ENCODE results near the gene MRPL54.

MRPL54 gene

DNA sequence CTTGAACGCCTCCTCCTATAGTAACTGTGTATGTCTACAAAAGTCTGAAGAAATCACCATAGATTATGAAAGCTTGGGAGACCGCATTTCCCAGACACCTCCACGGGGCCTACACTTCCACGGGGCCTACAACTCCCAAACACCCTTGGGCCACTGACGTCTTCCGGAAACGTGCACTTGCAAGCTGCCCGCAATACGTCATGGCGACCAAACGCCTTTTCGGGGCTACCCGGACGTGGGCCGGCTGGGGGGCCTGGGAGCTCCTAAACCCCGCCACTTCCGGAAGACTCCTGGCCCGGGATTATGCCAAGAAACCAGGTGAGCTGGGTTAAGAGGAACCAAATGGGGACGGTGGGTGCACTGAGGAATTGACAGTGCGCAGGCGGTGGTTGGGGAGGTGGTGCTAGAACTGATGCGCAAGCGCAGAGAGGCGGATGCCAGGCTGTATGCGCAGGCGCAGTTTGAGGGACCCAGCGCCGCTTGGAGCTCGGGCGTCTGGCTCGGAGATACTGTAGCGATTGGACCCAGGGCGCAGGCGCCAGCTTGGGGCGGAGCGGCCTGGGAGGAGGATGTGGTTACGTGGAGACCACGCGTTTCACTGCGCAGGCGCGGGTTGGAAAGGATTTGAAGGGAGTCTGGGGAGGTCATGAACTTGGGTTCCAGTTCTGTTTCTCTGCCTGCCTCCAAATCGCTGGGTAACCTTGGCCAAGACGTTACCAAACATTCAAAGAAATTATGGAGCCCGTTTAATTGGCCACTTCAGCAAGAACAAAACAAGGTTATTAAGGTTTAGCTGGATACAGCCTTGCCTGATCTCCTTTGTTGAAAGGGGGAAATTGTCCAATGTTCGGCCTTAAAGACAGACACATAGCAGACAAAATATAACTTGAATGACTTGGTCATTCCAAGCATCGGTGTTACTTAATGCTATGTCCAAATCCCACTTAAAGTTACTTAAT, at the start of gene MRPL54:
MRPL54 (plus strand) TSS at position 182 of the 959 bp plus-strand sequence; CDS start at position 201, 19 bp downstream.
- Mint-ChIP-seq H3K9me3 (no peaks in the 10 kb centered on the region), H3K36me3 (ENCODE audit: insufficient read depth) (peaks cover 49% of the 10 kb centered on the region), H3K4me1 (peaks cover 34% of the 10 kb centered on the region), H3K4me3 (peak within 1 kb of the TSS; percentile 99), H3K27me3 (no peaks in the 10 kb centered on the region), H3K27ac (ENCODE audit: low read depth) (peak within 1 kb of the TSS; percentile 100)
- DNase-seq (ENCODE audit: low spot score in 2 of 2) (peak; percentile 99 to 100), ATAC-seq (replicated peaks; ENCODE audit: extremely low read depth, poor library complexity, severe bottlenecking) (peak; percentile 87)

DNA sequence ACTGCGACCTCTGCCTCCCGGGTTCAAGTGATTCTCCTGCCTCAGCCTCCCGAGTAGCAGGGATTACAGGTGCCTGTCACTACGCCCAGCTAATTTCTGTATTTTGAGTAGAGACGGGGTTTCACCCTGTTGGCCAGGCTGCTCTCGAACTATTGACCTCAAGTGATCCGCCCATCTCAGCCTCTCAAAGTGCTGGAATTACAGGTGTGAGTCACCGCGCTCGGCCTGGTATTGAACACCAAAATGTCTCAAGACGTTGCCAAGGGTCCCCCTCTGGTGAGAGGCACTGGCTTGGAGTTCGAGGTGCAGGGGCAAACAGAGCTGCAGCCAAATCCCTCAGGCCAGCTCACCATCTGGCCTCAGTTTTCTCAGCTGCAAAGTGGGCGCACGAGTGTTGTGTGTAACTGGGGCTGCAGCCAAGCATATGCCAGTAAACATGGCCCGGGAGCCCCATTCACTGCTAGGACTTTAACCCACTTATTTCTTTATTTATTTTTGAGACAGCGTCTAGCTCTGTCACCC, 46.3 kb upstream of the MRPL54 start:
- Mint-ChIP-seq H3K36me3 (ENCODE audit: insufficient read depth) (no peaks in the 10 kb centered on the region), H3K4me1 (peaks cover 5% of the 10 kb centered on the region), H3K4me3 (no peak overlapping the region), H3K9me3 (no peaks in the 10 kb centered on the region), H3K27me3 (peaks cover 11% of the 10 kb centered on the region), H3K27ac (ENCODE audit: low read depth) (no peak overlapping the region)
- no peak for DNase-seq (ENCODE audit: low spot score in 2 of 2)
- no peak for ATAC-seq (replicated peaks; ENCODE audit: extremely low read depth, poor library complexity, severe bottlenecking)

DNA sequence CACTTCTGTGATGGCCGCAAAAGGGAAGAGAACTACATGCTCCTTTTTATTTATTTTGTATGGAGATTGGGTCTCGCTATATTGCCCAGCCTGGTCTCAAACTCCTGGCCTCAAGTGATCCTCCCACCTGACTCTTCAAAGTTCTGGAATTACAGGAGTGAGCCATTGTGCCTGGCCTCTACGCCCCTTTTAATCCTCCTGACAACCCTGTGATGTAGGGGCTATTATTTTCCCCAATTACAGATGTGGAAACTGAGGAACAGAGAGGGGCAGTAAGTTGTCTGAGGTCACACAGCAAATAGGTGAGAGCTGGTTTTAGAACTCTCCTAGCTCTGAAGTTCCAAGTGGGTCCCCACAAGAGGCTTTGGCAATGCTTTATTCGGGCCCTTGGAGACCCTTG, 42.6 kb upstream of the MRPL54 start:
- no peaks in the 10 kb centered on the region for H3K4me1 Mint-ChIP-seq
- no peaks in the 10 kb centered on the region for H3K36me3 Mint-ChIP-seq (ENCODE audit: insufficient read depth)
- no peaks in the 10 kb centered on the region for H3K9me3 Mint-ChIP-seq
- H3K4me3 Mint-ChIP-seq, result no peak overlapping the region
- ATAC-seq (replicated peaks; ENCODE audit: extremely low read depth, poor library complexity, severe bottlenecking) (no peak), DNase-seq (ENCODE audit: low spot score in 2 of 2) (no peak)
- H3K27ac Mint-ChIP-seq (ENCODE audit: low read depth), result no peak overlapping the region
- peaks cover 14% of the 10 kb centered on the region for H3K27me3 Mint-ChIP-seq

DNA sequence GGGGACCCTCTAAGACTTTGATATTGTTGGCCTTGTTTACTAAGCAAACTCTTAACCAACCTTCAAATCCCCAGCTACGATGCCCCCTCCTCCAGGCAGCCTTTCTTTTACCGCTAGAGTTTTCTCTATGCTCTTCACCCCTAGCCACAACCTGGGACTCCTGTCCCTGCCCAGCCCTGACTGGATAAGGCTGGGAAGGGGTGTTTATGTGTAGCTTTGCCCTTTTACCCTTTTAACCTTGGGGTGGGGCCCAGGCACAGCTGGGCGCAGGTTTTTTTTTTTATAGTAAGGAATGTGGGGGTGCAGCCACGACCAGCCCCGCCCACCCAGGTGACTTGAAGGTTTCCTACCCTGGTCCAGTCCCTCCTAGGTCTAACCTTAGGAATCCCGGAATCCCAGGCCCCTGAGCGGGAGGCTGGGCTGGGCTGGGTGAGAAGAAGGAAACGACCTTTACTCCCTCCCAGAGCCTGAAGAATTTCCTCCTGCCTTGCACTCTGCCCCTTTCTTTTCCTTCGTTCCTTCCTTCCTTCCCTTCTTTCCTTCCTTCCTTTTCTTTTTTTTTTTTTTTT, 42.0 kb upstream of the MRPL54 start:
- no peak for ATAC-seq (replicated peaks; ENCODE audit: extremely low read depth, poor library complexity, severe bottlenecking)
- Mint-ChIP-seq H3K9me3 (no peaks in the 10 kb centered on the region), H3K36me3 (ENCODE audit: insufficient read depth) (no peaks in the 10 kb centered on the region), H3K4me3 (no peak overlapping the region), H3K27me3 (peaks cover 14% of the 10 kb centered on the region), H3K4me1 (no peaks in the 10 kb centered on the region), H3K27ac (ENCODE audit: low read depth) (no peak overlapping the region)
- DNase-seq (ENCODE audit: low spot score in 2 of 2), result no peak

DNA sequence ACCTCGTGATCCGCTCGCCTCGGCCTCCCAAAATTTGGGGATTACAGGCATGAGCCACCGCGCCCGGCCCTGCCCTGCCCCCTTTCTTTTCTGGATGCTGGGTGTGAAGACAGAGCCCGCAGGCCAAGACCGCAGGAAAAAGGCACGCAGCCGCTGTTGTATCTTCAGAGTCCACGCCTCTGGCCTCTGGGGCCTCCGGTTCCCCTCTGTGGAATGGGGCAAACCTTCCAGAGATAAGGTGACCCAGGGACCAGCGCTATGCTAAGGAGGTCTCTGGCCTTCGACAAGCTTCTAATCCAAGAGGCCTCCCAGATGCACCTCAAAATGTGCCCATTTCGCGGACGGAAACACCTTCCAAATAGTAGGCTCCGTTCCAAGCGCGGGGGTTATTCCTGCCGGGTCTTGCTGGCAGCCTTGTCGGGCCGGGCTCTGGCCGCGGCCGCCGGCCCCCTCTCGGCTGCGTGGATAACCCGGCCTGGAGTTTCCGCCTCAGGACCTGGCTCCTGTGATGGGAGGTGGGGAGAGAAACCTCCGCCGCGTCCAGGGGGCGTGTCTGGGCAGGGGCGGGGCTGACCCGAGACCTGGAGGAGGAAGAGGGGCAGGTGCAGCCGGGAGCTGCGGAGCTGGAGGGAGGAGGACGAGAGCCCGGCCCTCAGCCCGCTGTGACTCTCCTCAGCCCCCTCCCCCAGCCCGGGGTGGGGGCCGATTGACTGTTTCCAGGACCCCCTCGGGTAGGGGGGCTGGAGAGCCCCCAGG, 41.2 kb upstream of the MRPL54 start:
- no peaks in the 10 kb centered on the region for H3K9me3 Mint-ChIP-seq
- DNase-seq (ENCODE audit: low spot score in 2 of 2) (peak; percentile 70 to 83), ATAC-seq (replicated peaks; ENCODE audit: extremely low read depth, poor library complexity, severe bottlenecking) (peak; percentile 82)
- H3K36me3 Mint-ChIP-seq (ENCODE audit: insufficient read depth), result no peaks in the 10 kb centered on the region
- peak overlapping the region; percentile 73 for H3K4me3 Mint-ChIP-seq
- H3K27ac Mint-ChIP-seq (ENCODE audit: low read depth), result no peak overlapping the region
- H3K4me1 Mint-ChIP-seq, result no peaks in the 10 kb centered on the region
- H3K27me3 Mint-ChIP-seq, result peaks cover 14% of the 10 kb centered on the region

DNA sequence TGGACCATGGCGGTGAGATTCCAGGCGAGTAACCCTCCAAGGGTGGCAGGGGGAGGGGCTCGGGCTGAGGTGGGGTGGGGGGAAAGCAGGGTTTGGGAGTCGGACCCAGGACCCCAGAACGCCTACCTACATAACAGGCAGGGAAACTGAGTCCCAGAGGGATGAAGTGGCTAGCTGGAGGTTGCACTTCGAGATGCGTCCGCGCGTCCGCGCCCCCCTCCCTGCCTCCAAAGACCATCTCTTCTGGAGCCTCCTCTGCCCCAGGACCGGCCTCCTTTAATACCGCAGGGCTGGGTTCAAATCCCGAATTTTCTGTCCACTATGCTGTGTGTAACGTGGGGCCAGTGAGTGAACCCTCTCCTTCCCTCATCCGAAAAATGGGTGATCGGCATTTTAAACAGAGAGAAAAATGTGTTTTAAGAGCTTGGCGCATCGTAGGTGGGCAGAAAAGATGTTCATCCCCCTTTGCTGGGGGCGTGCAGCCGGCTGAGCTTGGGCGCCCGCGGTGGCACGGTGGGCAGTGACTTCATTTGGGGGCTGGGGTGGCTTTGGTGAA, 40.5 kb upstream of the MRPL54 start:
- DNase-seq (ENCODE audit: low spot score in 2 of 2), result no peak
- H3K36me3 Mint-ChIP-seq (ENCODE audit: insufficient read depth), result peaks cover under 1% of the 10 kb centered on the region
- ATAC-seq (replicated peaks; ENCODE audit: extremely low read depth, poor library complexity, severe bottlenecking), result no peak
- peaks cover 14% of the 10 kb centered on the region for H3K27me3 Mint-ChIP-seq
- no peaks in the 10 kb centered on the region for H3K4me1 Mint-ChIP-seq
- H3K4me3 Mint-ChIP-seq, result peak overlapping the region; percentile 73
- H3K9me3 Mint-ChIP-seq, result no peaks in the 10 kb centered on the region
- H3K27ac Mint-ChIP-seq (ENCODE audit: low read depth), result no peak overlapping the region

DNA sequence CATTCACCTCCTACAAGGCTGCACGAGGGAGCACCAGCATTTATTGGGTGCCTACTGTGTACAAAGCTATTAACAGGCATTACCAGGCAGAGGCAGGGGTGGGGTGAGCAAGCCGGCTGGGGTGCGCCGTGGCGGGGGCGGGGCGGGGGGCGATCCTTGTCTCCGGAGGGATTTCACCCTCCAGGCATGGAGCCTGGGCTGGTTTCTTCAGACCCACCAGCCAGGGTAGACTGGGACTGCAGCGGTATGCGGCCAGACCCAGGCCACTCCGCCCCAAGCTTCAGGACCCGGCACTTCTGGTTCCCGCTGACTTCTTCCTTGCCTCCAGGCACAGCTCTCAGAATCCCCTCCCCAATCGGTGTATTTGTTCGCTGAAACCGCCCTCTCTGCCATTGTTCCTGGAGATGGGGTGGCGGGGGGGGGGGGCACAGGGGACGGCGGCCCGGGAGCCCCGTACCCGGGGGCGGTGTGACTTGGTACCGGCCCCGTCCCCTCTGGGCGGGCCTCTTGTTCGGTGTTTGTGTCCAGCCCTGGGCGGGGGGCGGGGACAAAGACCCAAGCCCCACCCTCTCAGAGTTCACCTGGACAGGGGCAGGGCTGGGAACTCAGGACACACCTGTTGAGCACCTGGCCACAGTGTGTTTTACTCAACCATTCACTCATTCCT, 39.9 kb upstream of the MRPL54 start:
- peaks cover 2% of the 10 kb centered on the region for H3K36me3 Mint-ChIP-seq (ENCODE audit: insufficient read depth)
- H3K27ac Mint-ChIP-seq (ENCODE audit: low read depth), result no peak overlapping the region
- peaks cover 14% of the 10 kb centered on the region for H3K27me3 Mint-ChIP-seq
- no peaks in the 10 kb centered on the region for H3K9me3 Mint-ChIP-seq
- no peak for DNase-seq (ENCODE audit: low spot score in 2 of 2)
- no peak for ATAC-seq (replicated peaks; ENCODE audit: extremely low read depth, poor library complexity, severe bottlenecking)
- H3K4me1 Mint-ChIP-seq, result no peaks in the 10 kb centered on the region
- H3K4me3 Mint-ChIP-seq, result peak overlapping the region; percentile 73

DNA sequence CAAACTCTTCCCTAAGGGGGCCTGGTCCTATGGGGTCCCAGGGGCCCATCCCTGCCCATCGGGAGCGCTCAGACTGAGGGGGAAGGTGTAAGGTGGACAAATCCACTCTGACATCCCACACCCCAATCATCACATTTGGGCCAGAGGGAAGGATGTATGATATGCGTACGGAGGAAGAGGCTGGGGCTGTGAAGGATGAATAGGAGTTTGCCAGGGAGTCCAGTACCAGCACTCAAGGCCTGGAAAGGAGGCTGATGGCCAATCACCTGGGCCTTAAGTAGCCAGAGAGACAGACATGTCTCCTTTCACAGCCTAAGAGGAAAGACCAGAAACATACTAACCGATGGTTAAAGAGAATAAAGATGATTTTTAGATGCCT, 39.4 kb upstream of the MRPL54 start:
- peak overlapping the region; percentile 73 for H3K4me3 Mint-ChIP-seq
- no peaks in the 10 kb centered on the region for H3K4me1 Mint-ChIP-seq
- ATAC-seq (replicated peaks; ENCODE audit: extremely low read depth, poor library complexity, severe bottlenecking) (no peak), DNase-seq (ENCODE audit: low spot score in 2 of 2) (no peak)
- no peaks in the 10 kb centered on the region for H3K9me3 Mint-ChIP-seq
- H3K27ac Mint-ChIP-seq (ENCODE audit: low read depth), result no peak overlapping the region
- peaks cover 2% of the 10 kb centered on the region for H3K36me3 Mint-ChIP-seq (ENCODE audit: insufficient read depth)
- peaks cover 14% of the 10 kb centered on the region for H3K27me3 Mint-ChIP-seq

DNA sequence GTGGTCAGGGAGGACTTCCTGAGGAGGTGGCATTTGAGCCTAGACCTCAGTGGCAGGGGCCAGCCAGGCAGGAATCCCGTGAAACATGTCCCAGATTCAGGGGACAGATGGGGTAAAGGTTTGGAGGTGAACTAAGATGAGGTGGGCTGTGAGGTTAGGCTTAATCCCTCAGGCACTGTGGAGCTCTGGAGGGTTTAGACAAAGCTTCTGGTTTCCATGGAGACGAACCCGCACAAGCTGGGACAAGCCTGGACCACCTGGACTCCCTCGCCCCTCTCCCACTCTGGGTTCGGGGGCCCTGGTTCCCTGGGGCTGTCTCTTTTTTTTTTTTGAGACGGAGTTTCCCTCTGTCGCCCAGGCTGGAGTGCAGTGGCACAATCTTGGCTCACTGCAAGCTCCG, 38.6 kb upstream of the MRPL54 start:
- Mint-ChIP-seq H3K27me3 (peaks cover 14% of the 10 kb centered on the region), H3K9me3 (no peaks in the 10 kb centered on the region), H3K4me3 (no peak overlapping the region), H3K27ac (ENCODE audit: low read depth) (no peak overlapping the region), H3K36me3 (ENCODE audit: insufficient read depth) (peaks cover 2% of the 10 kb centered on the region), H3K4me1 (no peaks in the 10 kb centered on the region)
- DNase-seq (ENCODE audit: low spot score in 2 of 2), result no peak
- no peak for ATAC-seq (replicated peaks; ENCODE audit: extremely low read depth, poor library complexity, severe bottlenecking)

DNA sequence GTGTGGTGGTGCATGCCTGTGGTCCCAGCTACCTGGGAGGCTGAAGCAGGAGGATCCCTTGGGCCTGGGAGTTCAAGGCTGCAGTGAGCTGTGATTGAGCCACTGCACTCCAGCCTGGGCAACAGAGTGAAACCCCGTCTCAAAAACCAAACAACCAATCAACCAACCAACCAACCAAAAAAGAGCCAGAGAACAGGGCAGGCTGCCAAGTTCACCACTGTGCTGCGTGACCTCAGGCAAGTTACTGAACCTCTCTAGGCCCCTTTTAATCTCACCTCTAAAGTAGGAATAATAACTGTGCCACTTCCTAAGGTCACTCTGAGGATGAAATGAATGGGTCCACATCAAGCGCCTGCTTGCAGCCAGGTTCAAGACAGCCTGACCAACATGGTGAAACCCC, 37.4 kb upstream of the MRPL54 start:
- Mint-ChIP-seq H3K4me3 (no peak overlapping the region), H3K27me3 (peaks cover 14% of the 10 kb centered on the region)
- ATAC-seq (replicated peaks; ENCODE audit: extremely low read depth, poor library complexity, severe bottlenecking), result no peak

DNA sequence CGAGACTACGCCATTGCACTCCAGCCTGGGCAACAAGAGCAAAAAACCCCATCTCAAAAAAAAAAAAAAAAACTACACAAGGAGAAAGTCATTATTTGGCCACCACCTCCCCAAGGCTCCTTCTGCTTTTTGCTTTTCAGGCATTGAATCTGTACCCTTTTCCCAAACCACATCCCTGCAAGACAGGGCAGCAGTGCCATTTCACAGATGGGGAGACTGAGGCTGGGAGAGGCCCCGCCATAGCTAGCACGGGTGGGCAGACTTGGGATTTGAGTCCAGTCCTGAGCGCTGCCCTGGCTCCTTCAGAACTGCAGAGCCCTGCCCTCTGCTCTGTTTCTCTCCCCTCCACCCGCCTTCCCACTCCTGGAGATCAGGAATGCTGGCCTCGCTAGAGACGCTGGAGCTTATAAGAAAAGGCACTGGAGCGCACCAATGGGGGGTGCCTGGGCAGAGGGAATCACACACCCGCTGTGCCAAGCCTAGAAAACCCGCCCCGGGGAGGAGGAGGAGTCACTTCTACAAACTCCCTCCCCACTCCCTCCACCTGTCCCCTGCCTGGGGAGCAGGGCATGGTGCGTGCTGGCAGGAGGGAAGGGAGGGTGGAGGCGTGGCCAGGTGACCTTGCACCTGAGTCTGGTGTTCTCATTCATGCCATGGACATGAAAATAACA, 36.7 kb upstream of the MRPL54 start:
- ATAC-seq (replicated peaks; ENCODE audit: extremely low read depth, poor library complexity, severe bottlenecking), result no peak
- H3K36me3 Mint-ChIP-seq (ENCODE audit: insufficient read depth), result peaks cover 2% of the 10 kb centered on the region
- no peak overlapping the region for H3K4me3 Mint-ChIP-seq
- H3K27me3 Mint-ChIP-seq, result peaks cover 7% of the 10 kb centered on the region
- no peak overlapping the region for H3K27ac Mint-ChIP-seq (ENCODE audit: low read depth)
- no peaks in the 10 kb centered on the region for H3K9me3 Mint-ChIP-seq
- H3K4me1 Mint-ChIP-seq, result no peaks in the 10 kb centered on the region
- DNase-seq (ENCODE audit: low spot score in 2 of 2), result no peak

More for the DNA sequence above, 37.4 kb upstream of the MRPL54 start:
- Mint-ChIP-seq H3K9me3 (no peaks in the 10 kb centered on the region), H3K27ac (ENCODE audit: low read depth) (no peak overlapping the region), H3K36me3 (ENCODE audit: insufficient read depth) (peaks cover 2% of the 10 kb centered on the region), H3K4me1 (no peaks in the 10 kb centered on the region)
- DNase-seq (ENCODE audit: low spot score in 2 of 2), result no peak

Data from central memory CD8-positive, alpha-beta T cell (primary cell).